Erythroblast (primary cell): ENCODE data around the gene SP5.

Experiments used
- GATA1 ChIP-seq: IDR thresholded peaks from 2 replicates; pipeline ENCODE4 v1.6.1; 2011; ENCODE audit warnings: low read depth, mild to moderate bottlenecking, control low read depth, low read length, moderate library complexity
- POLR2A ChIP-seq: IDR thresholded peaks from 2 replicates; pipeline ENCODE4 v1.6.1; 2011; ENCODE audit warnings: mild to moderate bottlenecking, low read length

GRCh38 chr2:170669909-170670308 is 45.2 kb upstream of the SP5 start:
- TF ChIP-seq POLR2A (no peak), GATA1 (no peak)
